GM12878 (cell line): Measurements from ENCODE around the gene WNT5A. TPM values are rescaled to one million over a fixed set of nuclear protein-coding genes. Genes with fewer than 3 reads are reported as not detected.

Experiments used
- ATAC-seq: fragments of 200-7000 bp; cut with Tn5 transposase; 3 replicates; pipeline ENCODE4 v1.9.1; 2020; ENCODE audit warnings: mild to moderate bottlenecking, moderate library complexity
- BruUV-seq: library from RNA; stranded (reverse); fragments of 400-500 nt; replicated peaks from 2 replicates; lab custom pipeline; 2021; lab: Mats Ljungman, UMichigan
- CTCF ChIA-PET: fragments of 300-600 bp; sonication (Branson Sonifier 250); formaldehyde crosslinking; extraction: SDS; loops from one replicate; lab custom pipeline; 2021; ENCODE audit warnings: inconsistent platforms; lab: Yijun Ruan, JAX
- POLR2A ChIA-PET: fragments of 350-600 bp; formaldehyde crosslinking; extraction: SDS; loops from one replicate; lab custom pipeline; 2021; ENCODE audit warnings: inconsistent platforms; lab: Charles Lee
- RAD21 ChIA-PET: fragments of 300-600 bp; sonication (Branson Sonifier 250); formaldehyde crosslinking; loops from one replicate; lab custom pipeline; 2023; ENCODE audit warnings: antibody characterized with exemption; ENCODE audit not compliant: unreplicated experiment; lab: Charles Lee
- SMC1A ChIA-PET: fragments of 300-600 bp; sonication (Branson Sonifier 250); formaldehyde crosslinking; loops from one replicate; lab custom pipeline; 2023; ENCODE audit not compliant: unreplicated experiment, uncharacterized antibody; lab: Charles Lee
- DNase-seq: peaks from one replicate; pipeline ENCODE4 v3.0.0-alpha.2; 2011; ENCODE audit warnings: low read depth, low spot score
- FAIRE-seq: peaks from 3 replicates; lab custom pipeline; 2011; peaks lifted over from hg19 to GRCh38; lab: Jason Lieb, UNC
- H2AFZ ChIP-seq: 2 replicates; pipeline ENCODE4 v1.6.0; 2011; ENCODE audit warnings: low read depth, low read length, control low read depth; ENCODE audit not compliant: control insufficient read depth
- H3K27ac ChIP-seq: 2 replicates; pipeline ENCODE4 v1.5.1; 2011; ENCODE audit warnings: control low read depth; ENCODE audit not compliant: control insufficient read depth, insufficient read depth
- H3K27me3 ChIP-seq, 2 experiments: replicated peaks in 1 of 2; 2 replicates each; pipeline versions ENCODE4 v1.6.0 to v1.6.1; 2011; ENCODE audit warnings: low read length in 1 of 2; ENCODE audit not compliant: control insufficient read depth in 2 of 2, insufficient read depth in 2 of 2
- H3K36me3 ChIP-seq, 2 experiments: 2 replicates each; pipeline ENCODE4 v1.5.1; 2011; ENCODE audit warnings: low read length in 1 of 2; ENCODE audit not compliant: control insufficient read depth in 2 of 2, insufficient read depth in 2 of 2
- H3K4me1 ChIP-seq: 2 replicates; pipeline ENCODE4 v1.6.1; 2011; ENCODE audit warnings: mild to moderate bottlenecking, low read length, moderate library complexity, mixed read lengths; ENCODE audit not compliant: control insufficient read depth, insufficient read depth
- H3K4me2 ChIP-seq: 2 replicates; pipeline ENCODE4 v1.6.0; 2011; ENCODE audit warnings: control low read depth; ENCODE audit not compliant: control insufficient read depth, insufficient read depth
- H3K4me3 ChIP-seq: fragments of 200-600 bp; sonication (generic); 2 replicates; pipeline ENCODE4 v1.5.1; 2016
- H3K79me2 ChIP-seq: 2 replicates; pipeline ENCODE4 v1.6.0; 2011; ENCODE audit warnings: low read length; ENCODE audit not compliant: control insufficient read depth, insufficient read depth
- H3K9ac ChIP-seq: 2 replicates; pipeline ENCODE4 v1.8.0; 2011; ENCODE audit warnings: low read length, control low read depth, mixed read lengths; ENCODE audit not compliant: control insufficient read depth, insufficient read depth
- H3K9me3 ChIP-seq: replicated peaks from 3 replicates; pipeline ENCODE4 v1.5.1; 2011; ENCODE audit warnings: mild to moderate bottlenecking, low read length; ENCODE audit not compliant: control insufficient read depth, insufficient read depth
- H4K20me1 ChIP-seq: 2 replicates; pipeline ENCODE4 v1.6.0; 2011; ENCODE audit not compliant: control insufficient read depth, insufficient read depth
- EGR1 ChIP-seq, 2 experiments: IDR thresholded peaks; 1 replicate in 1 of 2; 2 replicates in 1 of 2; pipeline ENCODE4 v1.6.1; 2011 to 2012; ENCODE audit warnings: low read depth in 2 of 2, low read length in 2 of 2, borderline replicate concordance in 1 of 2, mild to moderate bottlenecking in 1 of 2, moderate library complexity in 1 of 2
- IRF3 ChIP-seq: fragments of 450-650 bp; IDR thresholded peaks from 2 replicates; pipeline ENCODE4 v1.6.1; 2014; ENCODE audit warnings: mild to moderate bottlenecking
- KDM1A ChIP-seq: fragments of 200-600 bp; sonication (generic); IDR thresholded peaks from 2 replicates; pipeline ENCODE4 v1.6.1; 2016; ENCODE audit warnings: borderline replicate concordance
- NFYA ChIP-seq: IDR thresholded peaks from 2 replicates; pipeline ENCODE4 v1.6.1; 2011; ENCODE audit warnings: low read depth, mild to moderate bottlenecking, low read length, improper control_type of control experiment, borderline replicate concordance
- PML ChIP-seq: IDR thresholded peaks from 2 replicates; pipeline ENCODE4 v1.6.1; 2012; ENCODE audit warnings: low read length, inconsistent platforms
- RB1 ChIP-seq: fragments of 450-650 bp; formaldehyde crosslinking; IDR thresholded peaks from 2 replicates; pipeline ENCODE4 v1.6.1; 2017; ENCODE audit warnings: mild to moderate bottlenecking, borderline replicate concordance
- SRF ChIP-seq, 2 experiments: IDR thresholded peaks; 2 replicates each; pipeline ENCODE4 v1.6.1; 2011; ENCODE audit warnings: low read depth in 2 of 2, low read length in 2 of 2, mild to moderate bottlenecking in 1 of 2, moderate library complexity in 1 of 2
- TCF12 ChIP-seq: IDR thresholded peaks from 2 replicates; pipeline ENCODE4 v1.6.1; 2011; ENCODE audit warnings: low read depth, mild to moderate bottlenecking, low read length
- ZNF687 ChIP-seq: fragments of 450-650 bp; IDR thresholded peaks from 2 replicates; pipeline ENCODE4 v1.6.1; 2017; ENCODE audit warnings: mild to moderate bottlenecking, moderate library complexity
- WGBS: methylation state at CpG from one replicate; pipeline ENCODE4 v1.1.6; 2016; ENCODE audit warnings: low lambda C conversion rate; ENCODE audit not compliant: insufficient replicate concordance, insufficient coverage; ENCODE audit errors: missing lambda C conversion rate; 5-methylcytosine and 5-hydroxymethylcytosine counted together
- in situ Hi-C: fragments of 300-500 bp; cut with MboI; formaldehyde crosslinking; loops from 9 replicates; pipeline ENCODE4 v1.14.3; 2018; ENCODE audit warnings: mixed read lengths
- intact Hi-C: fragments of 100-400 bp; cut with micrococcal nuclease; formaldehyde crosslinking; loops from one replicate; pipeline ENCODE4 v1.14.2; 2022; ENCODE audit not compliant: unreplicated experiment
- polyA plus RNA-seq, 11 experiments: library from polyadenylated mRNA; depleted of rRNA in 4 of 11; unstranded in 6 of 11; stranded (reverse) in 5 of 11; fragments of >200 nt; fragmentation: Nextera tagmentation in 4 of 11; fragmentation: Illumina TruSeq in 1 of 11; extraction: Ambion mirVana in 4 of 11; extraction: Trizol in 1 of 11; gene quantifications; 1 replicate in 1 of 11; 2 replicates in 10 of 11; pipeline versions ENCODE4 v1.2.1 to v1.2.3, GENCODE V29; 2011 to 2016; ENCODE audit warnings: inconsistent platforms in 2 of 11, missing spikeins in 2 of 11, low read depth in 1 of 11
- total RNA-seq, 4 experiments: library from RNA; depleted of rRNA in 3 of 4; stranded (reverse); fragments of >200 nt in 3 of 4; fragmentation: Illumina TruSeq in 1 of 4; extraction: Trizol in 1 of 4; gene quantifications; 2 replicates each; pipeline versions ENCODE4 v1.2.1 to v1.2.3, GENCODE V29; 2013 to 2021
- TF ChIP-seq, protein P1 (sequence below): IDR thresholded peaks from 2 replicates; pipeline ENCODE4 v1.6.1; 2012; ENCODE audit warnings: low read depth, low read length, improper control_type of control experiment

The WNT5A gene
- total and polyA plus RNA-seq, 10 of the 15 experiments (the other 5 are each of a cell fraction or from before 2014, with no cell fraction given), result 0.06 to 2.8 (median 0.39) TPM

DNA sequence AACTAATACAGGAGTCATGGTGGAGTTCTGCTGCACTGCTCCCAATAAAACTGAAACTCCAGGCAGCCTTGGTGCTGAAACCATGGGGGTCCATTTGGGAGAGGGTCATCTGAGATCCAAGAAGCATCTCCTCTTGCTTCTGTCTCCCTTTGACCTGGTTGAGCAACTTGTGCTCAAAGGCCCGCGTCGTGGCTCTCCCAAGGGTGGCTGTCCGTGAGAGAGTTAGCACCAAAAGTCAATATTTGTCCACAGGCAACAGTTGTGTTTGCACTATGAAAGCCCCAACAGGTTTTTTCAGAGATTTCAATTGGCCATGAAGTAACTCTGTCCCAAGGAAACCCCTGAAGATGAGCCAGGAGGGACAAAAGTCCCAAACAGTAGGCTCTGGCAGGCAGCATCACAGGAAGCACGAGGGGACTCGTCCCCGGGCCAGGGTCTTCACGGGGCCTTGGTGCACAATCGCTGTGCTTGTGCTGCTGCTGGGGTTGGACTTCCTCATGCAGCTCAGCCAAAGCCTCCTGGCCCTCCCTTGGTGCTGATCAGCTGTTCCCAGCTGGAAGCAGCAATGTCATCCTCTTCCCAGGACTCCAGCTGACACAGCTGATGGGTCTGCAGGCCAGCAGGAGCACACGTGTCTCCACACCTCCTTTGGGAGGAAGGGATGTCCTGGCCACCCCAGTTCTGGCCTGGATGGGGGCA is 39.4 kb upstream of the WNT5A start:
- ChIA-PET CTCF (no interaction called here), POLR2A (no interaction called here), RAD21 (no interaction called here), SMC1A (no interaction called here)
- no peak for TF ChIP-seq SRF (IDR thresholded peaks at IDR 0.05; ENCODE audit: low read depth in 2 of 2, low read length in 2 of 2)
- TF ChIP-seq EGR1 (IDR thresholded peaks at IDR 0.05; ENCODE audit: borderline replicate concordance in 1 of 2, low read depth in 2 of 2, low read length in 2 of 2), result no peak
- no peak for TF ChIP-seq KDM1A
- no peak for TF ChIP-seq PML
- TF ChIP-seq ZNF687, result no peak
- no peak for TF ChIP-seq IRF3
- no peak for TF ChIP-seq TCF12
- no peak for TF ChIP-seq RB1
- no peak for TF ChIP-seq NFYA
- TF ChIP-seq, protein P1, sequence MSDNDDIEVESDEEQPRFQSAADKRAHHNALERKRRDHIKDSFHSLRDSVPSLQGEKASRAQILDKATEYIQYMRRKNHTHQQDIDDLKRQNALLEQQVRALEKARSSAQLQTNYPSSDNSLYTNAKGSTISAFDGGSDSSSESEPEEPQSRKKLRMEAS, result no peak
- H3K4me3 ChIP-seq, result no peak overlapping the region
- H3K9me3 ChIP-seq, result no peaks in the 10 kb centered on the region
- H4K20me1 ChIP-seq, result no peaks in the 10 kb centered on the region
- BruUV-seq, result no TSS peak
- DNase-seq (no peak), ATAC-seq (no peak), FAIRE-seq (no peak)
- in situ Hi-C loops, result no loop called here
- no peaks in the 10 kb centered on the region for H3K27me3 ChIP-seq
- no peaks in the 10 kb centered on the region for H3K79me2 ChIP-seq
- no peak overlapping the region for H3K9ac ChIP-seq
- WGBS, result 45% methylated on average over 10 of the region's 10 CpGs
- intact Hi-C loops, result no loop called here
- no peak overlapping the region for H3K27ac ChIP-seq
- H3K4me2 ChIP-seq, result no peak overlapping the region
- no peaks in the 10 kb centered on the region for H3K4me1 ChIP-seq
- H3K36me3 ChIP-seq, result no peaks in the 10 kb centered on the region
- no peak overlapping the region for H2AFZ ChIP-seq
